ENCODE measurements around the gene NR2C2AP.

DNA sequence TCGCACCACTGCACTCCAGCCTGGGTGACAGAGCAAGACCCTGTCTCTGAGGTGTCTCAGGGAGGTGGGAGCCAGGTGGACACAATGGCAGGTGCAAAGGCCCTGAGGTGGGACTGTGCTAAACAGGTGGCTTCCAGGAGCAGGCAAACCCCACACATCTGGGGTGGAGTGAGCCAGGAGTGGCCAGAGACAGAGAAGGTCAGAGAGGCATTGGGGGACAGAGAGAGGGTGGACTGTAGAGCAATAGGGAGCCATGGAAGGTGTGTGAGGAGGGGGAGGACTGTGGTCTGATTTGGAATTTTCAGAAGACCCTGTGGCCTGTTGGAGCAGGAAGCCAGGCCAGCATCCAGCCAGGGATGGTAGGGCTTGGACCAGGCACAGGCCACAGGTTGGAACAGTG, 37.8 kb downstream of the NR2C2AP start:
- TF ChIP-seq, protein P1, sequence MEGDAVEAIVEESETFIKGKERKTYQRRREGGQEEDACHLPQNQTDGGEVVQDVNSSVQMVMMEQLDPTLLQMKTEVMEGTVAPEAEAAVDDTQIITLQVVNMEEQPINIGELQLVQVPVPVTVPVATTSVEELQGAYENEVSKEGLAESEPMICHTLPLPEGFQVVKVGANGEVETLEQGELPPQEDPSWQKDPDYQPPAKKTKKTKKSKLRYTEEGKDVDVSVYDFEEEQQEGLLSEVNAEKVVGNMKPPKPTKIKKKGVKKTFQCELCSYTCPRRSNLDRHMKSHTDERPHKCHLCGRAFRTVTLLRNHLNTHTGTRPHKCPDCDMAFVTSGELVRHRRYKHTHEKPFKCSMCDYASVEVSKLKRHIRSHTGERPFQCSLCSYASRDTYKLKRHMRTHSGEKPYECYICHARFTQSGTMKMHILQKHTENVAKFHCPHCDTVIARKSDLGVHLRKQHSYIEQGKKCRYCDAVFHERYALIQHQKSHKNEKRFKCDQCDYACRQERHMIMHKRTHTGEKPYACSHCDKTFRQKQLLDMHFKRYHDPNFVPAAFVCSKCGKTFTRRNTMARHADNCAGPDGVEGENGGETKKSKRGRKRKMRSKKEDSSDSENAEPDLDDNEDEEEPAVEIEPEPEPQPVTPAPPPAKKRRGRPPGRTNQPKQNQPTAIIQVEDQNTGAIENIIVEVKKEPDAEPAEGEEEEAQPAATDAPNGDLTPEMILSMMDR (IDR thresholded peaks at IDR 0.05; ENCODE audit: low read length): no peak
- TF ChIP-seq EZH2 (IDR thresholded peaks at IDR 0.05; ENCODE audit: borderline replicate concordance, low read length): no peak
